GM12872 (cell line): Measurements from ENCODE around the gene RAPGEF2.

Experiments used
- TF ChIP-seq, protein P1 (sequence below): IDR thresholded peaks from 3 replicates; pipeline ENCODE4 v1.5.1; 2011; ENCODE audit warnings: low read depth, mild to moderate bottlenecking, low read length, moderate library complexity; ENCODE audit not compliant: insufficient read depth

RAPGEF2 gene

DNA sequence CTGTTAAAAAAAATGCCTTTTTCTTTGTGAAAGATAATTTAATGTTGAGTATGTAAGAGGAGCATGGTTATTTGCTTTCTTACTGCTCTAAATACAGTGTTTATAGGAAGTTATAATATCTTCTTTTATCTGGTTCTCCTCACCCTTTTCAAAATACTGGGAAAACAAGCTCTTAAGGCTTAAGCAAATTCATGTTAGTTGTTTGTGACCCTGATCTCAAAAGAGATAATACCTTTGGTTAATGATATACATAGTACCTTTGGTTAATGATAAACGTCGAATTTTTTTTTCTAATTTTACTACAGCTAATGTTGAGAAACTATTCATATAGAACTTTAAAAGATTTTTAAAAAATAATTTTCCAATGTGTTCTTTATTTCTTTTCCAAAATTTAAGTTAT lies 180.1 kb downstream of the RAPGEF2 start:
- TF ChIP-seq, protein P1, sequence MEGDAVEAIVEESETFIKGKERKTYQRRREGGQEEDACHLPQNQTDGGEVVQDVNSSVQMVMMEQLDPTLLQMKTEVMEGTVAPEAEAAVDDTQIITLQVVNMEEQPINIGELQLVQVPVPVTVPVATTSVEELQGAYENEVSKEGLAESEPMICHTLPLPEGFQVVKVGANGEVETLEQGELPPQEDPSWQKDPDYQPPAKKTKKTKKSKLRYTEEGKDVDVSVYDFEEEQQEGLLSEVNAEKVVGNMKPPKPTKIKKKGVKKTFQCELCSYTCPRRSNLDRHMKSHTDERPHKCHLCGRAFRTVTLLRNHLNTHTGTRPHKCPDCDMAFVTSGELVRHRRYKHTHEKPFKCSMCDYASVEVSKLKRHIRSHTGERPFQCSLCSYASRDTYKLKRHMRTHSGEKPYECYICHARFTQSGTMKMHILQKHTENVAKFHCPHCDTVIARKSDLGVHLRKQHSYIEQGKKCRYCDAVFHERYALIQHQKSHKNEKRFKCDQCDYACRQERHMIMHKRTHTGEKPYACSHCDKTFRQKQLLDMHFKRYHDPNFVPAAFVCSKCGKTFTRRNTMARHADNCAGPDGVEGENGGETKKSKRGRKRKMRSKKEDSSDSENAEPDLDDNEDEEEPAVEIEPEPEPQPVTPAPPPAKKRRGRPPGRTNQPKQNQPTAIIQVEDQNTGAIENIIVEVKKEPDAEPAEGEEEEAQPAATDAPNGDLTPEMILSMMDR = no peak

DNA sequence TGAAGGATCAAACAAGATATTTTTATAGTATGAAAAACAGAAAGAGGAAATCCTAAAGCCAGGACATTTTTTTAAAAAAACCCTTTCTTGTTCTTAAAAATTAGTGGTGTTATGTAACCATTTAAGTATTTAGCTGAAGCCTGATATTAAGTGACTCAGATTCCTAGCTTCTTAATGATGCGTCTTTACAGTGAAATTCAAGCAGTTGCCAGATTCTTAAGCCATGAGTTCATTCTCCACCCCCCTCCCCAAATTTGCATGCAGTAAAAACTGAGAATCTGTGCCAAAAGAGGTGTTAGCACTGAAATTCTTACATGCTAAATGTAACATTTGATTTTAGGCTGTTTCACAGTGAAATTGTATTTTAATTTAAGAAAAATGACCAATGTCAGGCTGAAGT lies 180.8 kb downstream of the RAPGEF2 start:
- TF ChIP-seq, protein P1 = no peak

DNA sequence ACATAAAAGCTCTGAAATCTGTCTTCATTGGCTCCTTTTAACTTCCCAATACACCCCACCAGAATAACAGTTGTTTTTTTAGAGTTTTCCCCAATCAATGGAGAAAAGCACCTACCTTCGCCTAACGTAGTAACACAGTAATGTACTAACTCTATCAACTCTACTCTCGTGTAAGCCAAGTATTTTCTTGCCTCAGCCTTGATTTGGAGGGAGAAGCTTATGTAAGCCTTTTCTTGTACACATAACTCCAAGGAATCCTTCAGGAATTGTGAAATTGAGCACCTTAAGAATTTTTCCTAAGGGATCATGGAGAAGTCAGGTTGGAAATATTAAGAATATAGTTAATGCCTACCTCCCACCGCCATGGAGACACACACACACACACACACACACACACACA lies 181.2 kb downstream of the RAPGEF2 start:
- TF ChIP-seq, protein P1 = no peak

DNA sequence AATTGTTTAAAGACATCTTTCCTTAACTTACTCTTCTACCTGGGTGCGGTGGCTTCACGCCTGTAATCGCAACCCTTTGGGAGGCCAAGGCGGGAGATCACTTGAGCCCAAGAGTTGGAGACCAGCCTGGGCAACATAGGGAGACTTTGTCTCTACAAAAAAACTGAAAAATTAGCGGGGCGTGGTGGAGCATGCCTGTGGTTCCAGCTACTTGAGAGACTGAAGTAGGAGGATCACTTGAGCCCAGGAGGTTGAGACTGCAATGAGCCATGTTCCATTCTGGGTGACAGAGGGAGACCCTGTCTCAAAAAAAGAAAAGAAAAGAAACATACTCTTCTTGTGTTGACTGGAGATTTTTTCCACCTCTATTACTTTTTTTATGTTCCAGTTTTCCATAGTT lies 181.9 kb downstream of the RAPGEF2 start:
- TF ChIP-seq, protein P1 = no peak

DNA sequence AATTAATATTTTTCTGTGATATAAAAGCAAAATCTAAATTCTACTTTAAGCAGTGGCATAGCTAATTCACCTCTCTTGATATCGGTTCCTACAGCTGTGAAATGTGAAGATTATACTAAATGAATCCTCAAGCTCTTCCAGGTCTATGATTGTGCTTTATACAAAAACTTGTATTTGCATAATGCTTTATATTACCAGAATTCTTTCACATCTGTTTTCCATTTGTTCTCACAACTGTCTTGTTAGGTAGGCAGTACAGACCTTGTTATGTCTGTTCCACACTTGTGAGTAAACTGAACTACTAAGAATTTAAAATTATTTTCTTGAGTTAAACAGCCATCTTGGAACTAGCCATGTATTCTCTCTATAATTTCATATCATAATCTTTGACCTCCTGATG lies 184.9 kb downstream of the RAPGEF2 start:
- TF ChIP-seq, protein P1 = no peak

DNA sequence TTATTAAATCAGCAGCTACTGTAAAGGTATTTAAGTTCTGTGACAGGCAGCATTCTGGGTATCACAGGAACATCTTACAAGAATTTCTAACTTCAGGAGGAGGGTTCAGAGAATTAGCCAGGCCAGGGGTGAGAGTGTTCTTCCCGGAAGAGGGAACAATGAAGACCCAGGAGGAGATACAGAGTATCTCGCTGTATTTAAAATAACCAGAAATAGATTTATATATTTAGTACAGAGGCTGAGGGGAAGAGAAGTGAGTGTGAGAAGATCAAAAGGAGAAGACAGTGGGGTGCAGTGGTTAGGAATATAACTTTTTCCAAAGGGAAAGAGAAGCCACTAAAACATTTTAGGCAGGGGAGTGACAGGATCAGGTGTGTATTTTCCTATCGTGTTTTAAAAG lies 186.8 kb downstream of the RAPGEF2 start:
- TF ChIP-seq, protein P1 = no peak

DNA sequence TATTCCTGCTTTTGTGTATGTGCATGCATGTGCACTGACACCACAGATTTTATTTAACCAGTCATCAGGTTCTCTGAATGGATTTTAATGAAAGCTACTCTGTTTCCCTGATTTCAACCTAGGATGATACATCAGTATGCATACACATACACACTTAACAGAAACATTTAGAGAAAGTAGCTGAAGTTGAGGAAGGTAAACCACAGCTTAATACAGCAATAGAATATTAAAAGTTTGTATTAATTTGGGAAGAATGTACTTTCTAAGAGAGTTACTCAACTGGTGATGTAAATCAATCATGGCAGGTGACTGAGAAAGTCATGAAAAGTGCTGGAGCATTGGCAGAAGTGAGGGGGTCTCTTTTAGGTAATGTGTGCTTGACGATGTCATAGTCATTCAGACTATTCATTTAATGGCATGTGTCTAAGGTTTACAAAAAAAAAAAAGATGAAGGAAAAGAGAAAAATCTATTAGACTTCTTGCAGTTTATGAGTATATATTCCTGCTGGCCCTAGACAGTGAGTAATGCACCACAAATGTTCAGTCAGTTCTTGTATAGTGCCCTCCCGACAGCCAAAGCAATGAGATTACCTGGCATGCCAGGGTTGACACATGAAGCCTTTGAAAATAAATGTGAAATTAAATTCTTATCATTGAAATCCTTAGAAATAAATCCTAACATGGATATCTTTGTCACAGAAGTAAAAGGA lies 187.6 kb downstream of the RAPGEF2 start:
- TF ChIP-seq, protein P1 = no peak
